Activated CD8-positive, alpha-beta memory T cell treated with anti-CD3 and anti-CD28 coated beads for 36 hours (primary cell): ENCODE results near the gene UNC93B1. TPM values are rescaled to one million over a fixed set of nuclear protein-coding genes. Genes with fewer than 3 reads are reported as not detected.

Experiments used
- CTCF ChIA-PET: fragments of 350-600 bp; sonication (Branson Sonifier 250); formaldehyde crosslinking; loops from one replicate; lab custom pipeline; 2021; ENCODE audit warnings: antibody characterized with exemption; lab: Charles Lee
- POLR2A ChIA-PET: fragments of 350-600 bp; sonication (Branson Sonifier 250); formaldehyde crosslinking; loops from one replicate; lab custom pipeline; 2021; ENCODE audit warnings: antibody characterized with exemption; lab: Charles Lee
- total RNA-seq, 2 experiments: library from RNA; stranded (reverse); gene quantifications; one replicate each; pipeline ENCODE4 v1.2.3, GENCODE V29; 2021

The UNC93B1 gene
- total RNA-seq, 2 experiments from 2014 or later: 10.5 to 11.5 TPM

DNA sequence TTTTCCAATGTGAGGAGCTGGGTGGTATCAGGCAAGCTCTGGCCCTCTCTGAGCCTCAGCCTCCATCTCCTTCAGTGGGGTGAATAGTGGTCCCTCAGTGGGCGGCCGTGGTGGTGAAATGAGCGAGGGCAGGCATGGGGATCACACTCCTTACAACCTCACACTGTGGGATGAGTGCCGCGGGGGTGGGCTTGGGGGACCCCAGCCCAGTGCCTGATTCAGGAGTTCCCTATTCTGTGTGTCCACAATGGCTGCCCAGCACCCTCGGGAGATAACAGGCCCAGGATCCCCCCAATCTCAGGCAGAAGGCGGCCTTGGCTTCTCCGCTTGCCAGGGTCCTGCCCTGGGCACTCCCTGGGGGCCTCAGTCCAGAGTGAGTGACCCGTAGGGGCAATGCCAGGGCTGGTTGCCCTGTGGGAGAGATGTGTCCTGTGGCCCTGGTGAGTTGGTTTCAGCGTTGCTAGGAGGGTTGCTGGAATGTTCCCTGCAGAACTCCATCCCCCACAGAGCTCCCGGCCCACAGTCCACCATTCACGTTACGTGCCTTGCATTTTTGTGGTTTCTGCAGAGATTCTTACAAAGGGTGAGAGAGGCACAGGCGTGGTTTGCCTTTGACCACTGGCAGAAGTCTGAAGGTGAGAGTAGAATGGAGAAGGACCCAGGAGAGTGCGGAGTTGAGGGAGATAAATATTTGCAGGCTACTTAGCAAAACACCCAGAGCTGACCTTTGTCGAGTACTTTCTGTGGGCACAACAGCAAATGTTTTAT lies 9.1 kb upstream of the UNC93B1 start:
- POLR2A ChIA-PET: no interaction called here

DNA sequence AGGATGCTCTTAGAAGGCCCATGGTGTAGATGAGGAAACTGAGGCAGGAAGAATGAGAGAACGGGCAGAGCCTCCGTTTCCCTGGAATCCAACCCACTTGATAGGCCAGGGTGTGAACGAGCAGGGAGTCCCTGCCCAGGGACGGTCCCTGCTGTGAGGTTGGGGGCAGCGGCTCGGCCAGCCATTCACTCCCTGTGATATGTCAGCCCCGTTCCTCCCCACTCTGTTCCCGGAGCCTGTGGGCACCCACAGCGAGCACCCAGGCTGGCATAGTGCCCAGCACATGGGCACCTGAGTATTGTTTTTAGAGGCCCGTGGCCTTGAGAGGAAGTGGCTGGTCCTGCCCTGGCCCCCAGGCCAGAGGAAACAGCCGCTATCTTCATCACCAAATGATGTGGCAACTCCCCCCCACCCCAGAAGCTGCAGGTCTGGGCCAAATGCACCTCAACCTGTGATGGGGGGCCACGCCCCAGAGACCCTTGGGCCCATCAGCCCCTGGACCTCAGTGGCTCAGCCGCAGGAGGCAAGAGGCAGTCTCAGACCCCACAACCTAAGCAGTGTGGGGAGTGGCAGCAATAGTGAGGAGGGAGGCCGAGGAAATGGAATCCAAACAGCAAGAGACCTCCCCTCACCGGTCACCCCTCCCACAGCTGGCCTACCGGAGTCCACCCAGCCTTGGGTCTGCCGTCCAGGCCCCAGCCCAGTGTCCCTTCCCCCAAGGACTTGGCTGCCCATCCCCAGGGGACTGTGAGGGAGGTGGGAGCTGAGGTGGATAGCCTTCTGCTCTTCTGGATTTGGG lies 8.3 kb upstream of the UNC93B1 start:
- ChIA-PET POLR2A (no interaction called here), CTCF (no interaction called here)

More for the DNA sequence above, 9.1 kb upstream of the UNC93B1 start:
- CTCF ChIA-PET: no interaction called here

- POLR2A ChIA-PET: no interaction called here
- CTCF ChIA-PET: interaction anchor here (1.2 kb wide), 1 partner anchor 24 kb away, joined by 7 read pairs; no protein-coding TSS in a partner anchor
These were observed 7.4 kb upstream of the UNC93B1 start for GRCh38 chr11:68011051-68011943.

DNA sequence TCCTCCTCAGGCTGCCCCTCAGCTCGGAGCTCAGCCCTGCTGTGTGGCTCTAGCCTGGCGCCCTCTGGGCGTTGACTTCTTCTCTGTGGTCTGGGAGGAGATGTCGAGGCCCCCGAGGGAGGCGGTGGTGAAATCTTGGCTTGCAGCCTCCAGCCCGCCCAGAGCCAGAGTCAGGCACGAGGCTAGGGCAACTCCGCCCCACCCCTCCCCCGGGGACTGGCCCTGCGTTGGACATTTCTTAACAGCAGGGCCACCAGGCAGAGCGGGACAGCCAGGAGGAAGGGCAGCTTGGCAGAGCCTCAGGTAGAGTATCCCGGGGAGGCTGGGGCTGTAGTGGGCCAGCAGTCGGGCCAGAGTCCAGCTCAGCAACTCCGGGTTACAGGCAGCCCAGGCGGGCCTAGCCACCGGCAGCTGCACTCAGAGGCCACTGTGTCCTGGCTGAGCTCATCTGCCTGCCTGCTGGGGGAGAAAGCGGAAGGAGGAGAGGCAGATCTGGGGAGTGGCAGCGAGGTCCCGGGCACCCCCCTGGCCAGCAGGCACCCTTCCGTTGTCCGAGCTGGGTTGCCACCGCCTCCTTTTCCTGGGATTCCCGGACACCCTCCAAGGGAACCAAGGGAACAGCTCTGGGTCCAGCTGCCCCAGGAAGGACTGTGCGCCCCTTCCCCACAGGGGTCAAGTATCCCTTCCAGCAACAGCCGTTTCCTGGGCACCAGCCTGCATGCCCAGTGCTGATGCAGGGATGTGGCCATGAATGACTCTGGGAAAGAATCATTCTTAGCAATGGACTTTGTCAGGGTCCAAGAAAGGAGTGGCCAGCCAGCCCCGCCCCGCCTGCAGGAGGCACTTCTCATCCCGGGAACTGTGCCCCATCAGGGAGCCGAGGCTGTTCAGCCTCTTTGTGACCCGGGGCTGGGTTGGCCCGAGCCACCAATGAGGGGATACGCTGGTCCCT lies 6.5 kb upstream of the UNC93B1 start, which contains the start of gene ALDH3B1:
ALDH3B1 (plus strand) TSS at position 238 of the 952 bp plus-strand sequence. CDS start 4,971 bp downstream, outside the sequence.
- ChIA-PET CTCF (interaction anchor here (1.2 kb wide), 1 partner anchor 25 kb away, joined by 7 read pairs; no protein-coding TSS in a partner anchor), POLR2A (interaction anchor here (0.6 kb wide), 1 partner anchor 24 kb away, joined by 3 read pairs; no protein-coding TSS in a partner anchor)

GRCh38 chr11:68009391-68010089 lies 5.6 kb upstream of the UNC93B1 start:
- CTCF ChIA-PET: interaction anchor here (1.2 kb wide), 1 partner anchor 26 kb away, joined by 7 read pairs; no protein-coding TSS in a partner anchor

GRCh38 chr11:68008381-68009337 lies 4.8 kb upstream of the UNC93B1 start:
- POLR2A ChIA-PET: no interaction called here
- CTCF ChIA-PET: interaction anchor here (1.0 kb wide), 1 partner anchor 13 kb away, joined by 3 read pairs; no protein-coding TSS in a partner anchor

More at GRCh38 chr11:68009391-68010089, 5.6 kb upstream of the UNC93B1 start:
- POLR2A ChIA-PET: interaction anchor here (0.6 kb wide), 1 partner anchor 25 kb away, joined by 3 read pairs; no protein-coding TSS in a partner anchor

DNA sequence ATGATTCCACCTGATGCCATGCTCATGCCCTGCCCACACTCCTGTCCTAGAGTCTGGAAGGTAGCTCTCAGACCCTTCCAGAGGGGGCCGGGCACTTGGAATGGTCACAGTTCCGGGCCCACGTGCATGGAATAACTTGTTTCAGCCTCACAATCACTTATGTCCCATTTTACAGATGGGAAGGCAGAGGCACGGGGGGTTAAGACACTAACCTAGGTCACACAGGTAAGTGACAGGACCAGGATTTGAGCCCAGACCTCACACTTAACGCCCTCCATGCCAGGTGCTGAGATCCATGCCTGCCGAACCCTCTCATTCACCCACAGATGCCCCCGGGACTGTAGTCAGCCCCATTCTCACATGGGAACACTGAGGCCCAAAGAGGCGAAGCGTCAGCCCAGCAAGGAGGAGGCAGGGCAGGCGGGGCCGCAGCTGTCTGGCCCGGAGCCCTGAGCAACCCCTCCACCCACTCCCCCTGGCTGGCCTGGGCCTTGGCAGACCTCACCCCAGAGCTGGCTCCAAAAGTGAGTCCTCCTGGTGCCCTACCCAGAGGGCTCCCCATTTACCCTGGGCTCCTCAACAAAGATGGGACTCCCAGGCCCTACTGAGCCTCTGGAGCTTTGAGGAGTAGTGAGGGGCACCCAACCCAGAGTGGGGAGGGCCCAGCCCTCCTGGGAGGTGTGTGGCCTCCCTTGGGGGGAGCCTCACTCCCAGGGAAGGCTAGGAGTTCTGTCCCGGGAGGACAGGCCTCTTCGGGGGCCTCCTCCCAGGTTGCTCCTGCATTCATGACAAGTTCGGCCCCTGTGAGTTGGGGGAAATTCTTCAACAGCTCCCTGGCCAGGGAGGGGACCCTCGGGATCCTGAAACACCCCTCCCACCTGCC lies 3.8 kb upstream of the UNC93B1 start:
- ChIA-PET POLR2A (no interaction called here), CTCF (interaction anchor here (1.0 kb wide), 1 partner anchor 14 kb away, joined by 3 read pairs; no protein-coding TSS in a partner anchor)

DNA sequence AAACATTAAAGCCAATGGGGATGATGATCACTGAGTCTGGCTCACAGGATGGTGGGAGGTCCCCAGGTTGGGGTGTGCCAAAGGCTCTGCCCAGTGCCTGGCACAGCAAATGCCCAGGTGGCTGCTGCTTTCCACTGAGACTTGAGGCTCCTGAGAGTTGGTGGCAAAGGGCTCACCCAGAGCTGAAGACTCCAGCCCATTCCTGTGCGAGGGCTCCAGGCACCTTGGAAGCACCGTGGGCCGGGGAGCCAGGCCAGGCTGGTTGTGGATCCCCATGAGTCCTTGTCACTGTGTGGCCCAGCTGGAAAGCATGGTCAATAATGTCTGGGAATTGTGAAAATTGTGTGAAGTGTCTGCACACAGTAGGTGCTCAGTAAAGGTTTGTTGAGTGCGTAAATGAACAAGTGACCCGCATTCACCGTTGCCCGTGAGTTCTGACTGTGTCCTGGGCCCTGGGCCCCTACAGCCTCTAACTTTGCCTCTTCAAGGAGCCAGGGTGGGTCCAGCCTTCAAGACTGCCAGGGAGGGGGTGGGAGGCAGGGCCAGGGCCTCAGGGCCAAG lies 2.8 kb upstream of the UNC93B1 start:
- ChIA-PET POLR2A (interaction anchor here (0.6 kb wide), 1 partner anchor 436 kb away, joined by 4 read pairs; no protein-coding TSS in a partner anchor), CTCF (no interaction called here)

- ChIA-PET POLR2A (no interaction called here), CTCF (no interaction called here)
These were observed 846 bp upstream of the UNC93B1 start for GRCh38 chr11:68004551-68005335.

DNA sequence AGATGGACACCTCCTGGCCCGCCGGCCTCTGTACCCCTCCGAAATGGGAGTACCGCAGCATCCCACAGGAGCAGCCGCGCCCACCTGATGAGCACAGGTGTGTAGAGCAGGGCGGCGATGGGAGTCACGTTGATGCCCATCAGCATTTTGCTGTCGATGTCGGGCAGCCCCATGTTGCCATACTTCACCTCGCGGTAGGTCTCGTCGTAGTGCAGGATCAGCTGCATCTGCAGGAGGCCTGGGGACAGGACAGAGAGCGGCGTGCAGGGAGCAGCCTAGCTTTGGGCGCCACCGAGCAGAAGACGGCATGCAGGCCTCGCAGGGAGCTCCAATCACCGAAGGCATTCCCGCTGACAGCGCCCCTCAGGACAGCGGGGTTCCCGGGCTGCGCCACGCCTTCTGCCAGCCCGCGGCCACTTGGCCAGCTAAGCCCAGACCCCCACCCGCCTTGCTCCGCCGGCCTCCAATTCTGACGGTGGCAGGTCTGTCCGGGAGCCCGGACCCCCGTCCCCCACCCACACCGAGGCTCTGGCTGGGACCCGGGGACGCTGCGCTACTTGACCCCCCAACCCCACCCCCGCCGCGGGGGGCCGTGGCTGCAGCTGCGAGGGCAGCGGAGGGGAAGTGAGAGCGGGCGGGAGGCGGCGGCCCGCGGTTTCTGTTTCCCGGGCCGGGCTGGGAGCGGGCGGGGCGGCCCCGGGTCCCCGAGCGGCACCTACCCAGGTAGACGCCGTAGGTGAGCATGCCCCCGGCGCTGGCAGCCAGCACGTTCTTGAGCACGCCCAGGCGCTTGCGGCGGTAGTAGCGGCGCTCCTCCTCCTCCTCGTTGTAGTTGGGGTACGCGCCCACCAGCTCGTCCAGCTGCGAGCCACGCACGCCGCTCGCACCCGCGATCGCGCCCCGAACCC lies 705 bp downstream of the UNC93B1 start:
- ChIA-PET POLR2A (interaction anchor here (0.6 kb wide), 1 partner anchor 730 kb away, joined by 19 read pairs; no protein-coding TSS in a partner anchor), CTCF (interaction anchor here (1.0 kb wide), 1 partner anchor 9 kb away, joined by 3 read pairs; no protein-coding TSS in a partner anchor)

DNA sequence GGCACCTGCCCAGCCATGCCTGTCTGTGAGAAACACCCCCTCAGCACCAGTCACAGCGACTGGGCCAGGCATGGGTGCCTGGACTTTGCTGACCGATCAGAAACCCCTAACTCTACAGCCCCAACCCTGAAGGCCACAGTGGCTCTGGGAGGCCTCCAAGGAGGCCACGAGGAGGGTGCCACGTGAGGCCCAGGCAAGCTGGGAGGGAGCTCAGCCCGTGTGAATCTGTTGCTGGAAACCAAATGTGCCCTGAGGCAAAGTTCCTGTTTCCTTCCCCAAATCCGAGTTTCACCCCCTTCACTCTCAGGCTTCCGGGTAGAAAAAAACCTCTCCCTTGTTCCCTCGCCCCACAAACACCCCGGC lies 1.3 kb downstream of the UNC93B1 start:
- ChIA-PET POLR2A (interaction anchor here (0.6 kb wide), 1 partner anchor 729 kb away, joined by 19 read pairs; no protein-coding TSS in a partner anchor), CTCF (interaction anchor here (1.0 kb wide), 1 partner anchor 8 kb away, joined by 3 read pairs; no protein-coding TSS in a partner anchor)

GRCh38 chr11:67999704-68000103 lies 4.2 kb downstream of the UNC93B1 start:
- POLR2A ChIA-PET: no interaction called here
- CTCF ChIA-PET: no interaction called here

GRCh38 chr11:67999201-67999629 lies 4.7 kb downstream of the UNC93B1 start:
- ChIA-PET CTCF (interaction anchor here (1.0 kb wide), 1 partner anchor 43 kb away, joined by 4 read pairs; no protein-coding TSS in a partner anchor), POLR2A (no interaction called here)
